B cell (primary cell): ENCODE data around the gene FSCB. TPM values are rescaled to one million over a fixed set of nuclear protein-coding genes. Genes with fewer than 3 reads are reported as not detected.

Experiments
- ATAC-seq: fragments of 200-7000 bp; cut with Tn5 transposase; one replicate; pipeline ENCODE4 v1.10.0; 2021; ENCODE audit warnings: low read depth, mild to moderate bottlenecking, moderate number of reproducible peaks, moderate library complexity
- CTCF ChIA-PET: fragments of 350-600 bp; sonication (Branson Sonifier 250); formaldehyde crosslinking; loops from one replicate; lab custom pipeline; 2021; ENCODE audit warnings: antibody characterized with exemption, inconsistent platforms; lab: Charles Lee
- POLR2A ChIA-PET: fragments of 350-600 bp; sonication (Branson Sonifier 250); formaldehyde crosslinking; loops from one replicate; lab custom pipeline; 2021; ENCODE audit warnings: antibody characterized with exemption; lab: Charles Lee
- DNase-seq: peaks from one replicate; pipeline ENCODE4 v3.0.0; 2013
- H2AFZ ChIP-seq: 2 replicates; pipeline ENCODE4 v1.6.1; 2012; ENCODE audit warnings: mild to moderate bottlenecking, low read depth, low read length; ENCODE audit not compliant: insufficient read depth, poor library complexity, severe bottlenecking
- H3K27ac ChIP-seq, 2 donors: 1 replicate in 1 of 2; 2 replicates in 1 of 2; pipeline ENCODE4 v1.5.1; 2012 to 2013; ENCODE audit warnings: low read length in 2 of 2, mild to moderate bottlenecking in 2 of 2, moderate library complexity in 1 of 2
- H3K27me3 ChIP-seq, 4 experiments: fragments of 200-600 bp in 1 of 4; sonication (generic) in 1 of 4; replicated peaks in 1 of 4; 1 replicate in 2 of 4; 2 replicates in 2 of 4; pipeline versions ENCODE4 v1.6.1 to v1.7.0; 2013 to 2016; ENCODE audit warnings: low read length in 3 of 4, mild to moderate bottlenecking in 2 of 4, mixed read lengths in 1 of 4, moderate library complexity in 1 of 4; ENCODE audit not compliant: insufficient read depth in 4 of 4, control insufficient read depth in 3 of 4; ENCODE audit errors: control extremely low read depth in 1 of 4
- H3K36me3 ChIP-seq, 2 experiments: replicated peaks in 1 of 2; 1 replicate in 1 of 2; 2 replicates in 1 of 2; pipeline versions ENCODE4 v1.6.1 to v1.7.1; 2013; ENCODE audit warnings: low read length in 1 of 2; ENCODE audit not compliant: insufficient read depth in 2 of 2, control insufficient read depth in 1 of 2; ENCODE audit errors: control extremely low read depth in 1 of 2, extremely low read depth in 1 of 2
- H3K4me1 ChIP-seq, 2 donors: fragments of 200-600 bp in 1 of 2; sonication (generic) in 1 of 2; 1 replicate in 1 of 2; 2 replicates in 1 of 2; pipeline versions ENCODE4 v1.5.1 to v1.6.1; 2013 to 2017; ENCODE audit warnings: low read length in 2 of 2; ENCODE audit not compliant: control insufficient read depth in 2 of 2, insufficient read depth in 2 of 2
- H3K4me2 ChIP-seq: replicated peaks from 2 replicates; pipeline ENCODE3; 2012; ENCODE audit warnings: mild to moderate bottlenecking, low read depth, low read length; ENCODE audit not compliant: poor library complexity, severe bottlenecking
- H3K4me3 ChIP-seq, 5 experiments: fragments of 200-600 bp in 1 of 5; sonication (generic) in 1 of 5; 1 replicate in 3 of 5; 2 replicates in 2 of 5; pipeline versions ENCODE4 v1.5.1 to v1.7.0; 2011 to 2016; ENCODE audit warnings: low read length in 4 of 5, mild to moderate bottlenecking in 4 of 5, low read depth in 2 of 5, control low read depth in 1 of 5, moderate library complexity in 1 of 5; ENCODE audit not compliant: insufficient read depth in 1 of 5; ENCODE audit errors: control extremely low read depth in 1 of 5, extremely low read depth in 1 of 5
- H3K79me2 ChIP-seq: fragments of 200-600 bp; sonication (generic); one replicate; pipeline ENCODE4 v1.6.0; 2016; ENCODE audit warnings: low read length; ENCODE audit not compliant: control insufficient read depth, insufficient read depth
- H3K9ac ChIP-seq: fragments of 200-600 bp; sonication (generic); 2 replicates; pipeline ENCODE4 v1.6.1; 2017; ENCODE audit warnings: mild to moderate bottlenecking, low read length, moderate library complexity
- H3K9me3 ChIP-seq, 3 donors: one replicate each; pipeline versions ENCODE4 v1.6.1 to v1.7.1; 2013; ENCODE audit warnings: low read length in 2 of 3; ENCODE audit not compliant: control insufficient read depth in 2 of 3, insufficient read depth in 1 of 3; ENCODE audit errors: control extremely low read depth in 1 of 3
- H4K20me1 ChIP-seq: 2 replicates; pipeline ENCODE4 v1.6.0; 2012; ENCODE audit warnings: mild to moderate bottlenecking, low read length; ENCODE audit not compliant: insufficient read depth, control insufficient read depth, poor library complexity, severe bottlenecking
- H3K27ac Mint-ChIP-seq: one replicate; pipeline ENCODE4 v1.8.0; 2021; ENCODE audit warnings: mixed read lengths
- H3K27me3 Mint-ChIP-seq: one replicate; pipeline ENCODE4 v1.8.0; 2021; ENCODE audit warnings: mixed read lengths
- H3K4me1 Mint-ChIP-seq: one replicate; pipeline ENCODE4 v1.8.0; 2021; ENCODE audit warnings: mixed read lengths
- H3K4me3 Mint-ChIP-seq: one replicate; pipeline ENCODE4 v1.8.0; 2021; ENCODE audit warnings: mixed read lengths
- H3K9me3 Mint-ChIP-seq: one replicate; pipeline ENCODE4 v1.8.0; 2022; ENCODE audit warnings: mixed read lengths; ENCODE audit not compliant: insufficient read depth
- EZH2 ChIP-seq: IDR thresholded peaks from 2 replicates; pipeline ENCODE4 v1.6.1; 2012; ENCODE audit warnings: borderline replicate concordance, low read depth, mild to moderate bottlenecking, moderate library complexity, low read length; ENCODE audit not compliant: insufficient read depth, poor library complexity, severe bottlenecking
- WGBS: methylation state at CpG from one replicate; pipeline ENCODE4 v1.1.5; 2013; ENCODE audit warnings: missing lambda C conversion rate; ENCODE audit not compliant: insufficient coverage; 5-methylcytosine and 5-hydroxymethylcytosine counted together
- intact Hi-C: fragments of 100-400 bp; cut with micrococcal nuclease; formaldehyde crosslinking; loops from one replicate; pipeline ENCODE4 v1.10.0; 2022
- polyA plus RNA-seq: library from polyadenylated mRNA; depleted of rRNA; stranded (reverse); fragments of >200 nt; gene quantifications from 2 replicates; pipeline ENCODE4 v1.2.3, GENCODE V29; 2012
- total RNA-seq, 2 donors: library from RNA; stranded (reverse); fragments of 120-200 nt in 1 of 2; gene quantifications; 1 replicate in 1 of 2; 2 replicates in 1 of 2; pipeline versions ENCODE4 v1.2.3 to v1.2.4, GENCODE V29; 2013 to 2022
- TF ChIP-seq, protein P1 (sequence below): fragments of 200-600 bp; IDR thresholded peaks from one replicate; pipeline ENCODE4 v1.8.0; 2022; ENCODE audit warnings: antibody characterized with exemption, mild to moderate bottlenecking

Gene FSCB
- total and polyA plus RNA-seq, 2 donors (not counting 1 experiment from before 2014, with no cell fraction given) = not detected

DNA sequence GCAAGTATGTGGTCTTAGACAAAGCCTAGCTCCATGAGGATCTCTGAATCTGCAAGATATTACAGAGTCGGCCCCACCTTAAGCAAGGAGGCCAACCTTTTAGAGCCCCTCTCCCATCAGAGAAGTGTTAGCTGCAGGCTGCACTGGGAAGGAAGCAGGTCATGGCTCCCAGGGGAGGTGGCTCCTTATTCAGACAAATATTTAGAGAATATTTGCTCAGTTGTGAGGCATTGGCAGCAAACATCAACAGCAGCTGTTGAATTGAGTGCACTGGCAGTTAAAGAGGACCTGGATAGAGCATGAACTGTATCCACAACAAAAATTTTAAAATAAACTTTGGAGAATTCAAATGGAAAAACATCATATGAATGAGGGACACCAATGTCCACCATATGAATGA, 44.7 kb downstream of the FSCB start:
- no peaks in the 10 kb centered on the region for H3K4me1 ChIP-seq

DNA sequence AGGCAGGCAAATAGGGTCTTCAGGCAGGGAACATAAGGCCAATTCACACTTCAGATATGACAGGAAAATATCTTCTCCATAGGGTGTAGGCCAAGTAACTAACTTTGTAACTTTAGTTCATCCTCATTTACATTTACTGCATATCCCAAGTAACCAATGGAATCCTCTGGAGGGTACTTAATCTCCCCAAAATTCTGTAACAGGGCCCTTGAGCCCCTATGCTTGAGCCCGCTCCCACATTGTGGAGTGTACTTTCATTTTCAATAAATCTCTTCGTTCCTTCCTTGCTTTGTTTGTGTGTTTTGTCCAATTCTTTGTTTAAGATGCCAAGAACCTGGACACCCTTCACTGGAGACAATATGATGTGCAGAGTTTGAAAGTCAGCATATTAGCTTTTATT, 45.3 kb downstream of the FSCB start:
- intact Hi-C loops = no loop called here
- Histone ChIP-seq H3K4me1 (no peaks in the 10 kb centered on the region), H3K79me2 (no peaks in the 10 kb centered on the region), H3K9ac (no peak overlapping the region), H3K4me2 (no peak overlapping the region), H3K27me3 (no peaks in the 10 kb centered on the region), H3K4me3 (no peak overlapping the region), H3K27ac (no peak overlapping the region), H3K36me3 (no peaks in the 10 kb centered on the region), H2AFZ (no peak overlapping the region), H3K9me3 (peaks cover 0 to 1% (median 0%) of the 10 kb centered on the region in 3 donors), H4K20me1 (no peaks in the 10 kb centered on the region)
- ChIA-PET POLR2A (no interaction called here), CTCF (no interaction called here)
- Mint-ChIP-seq H3K4me1 (no peaks in the 10 kb centered on the region), H3K9me3 (no peaks in the 10 kb centered on the region), H3K4me3 (no peak overlapping the region), H3K27me3 (no peaks in the 10 kb centered on the region), H3K27ac (no peak overlapping the region)
- ATAC-seq (no peak), DNase-seq (no peak)
- TF ChIP-seq EZH2 = no peak
- TF ChIP-seq, protein P1, sequence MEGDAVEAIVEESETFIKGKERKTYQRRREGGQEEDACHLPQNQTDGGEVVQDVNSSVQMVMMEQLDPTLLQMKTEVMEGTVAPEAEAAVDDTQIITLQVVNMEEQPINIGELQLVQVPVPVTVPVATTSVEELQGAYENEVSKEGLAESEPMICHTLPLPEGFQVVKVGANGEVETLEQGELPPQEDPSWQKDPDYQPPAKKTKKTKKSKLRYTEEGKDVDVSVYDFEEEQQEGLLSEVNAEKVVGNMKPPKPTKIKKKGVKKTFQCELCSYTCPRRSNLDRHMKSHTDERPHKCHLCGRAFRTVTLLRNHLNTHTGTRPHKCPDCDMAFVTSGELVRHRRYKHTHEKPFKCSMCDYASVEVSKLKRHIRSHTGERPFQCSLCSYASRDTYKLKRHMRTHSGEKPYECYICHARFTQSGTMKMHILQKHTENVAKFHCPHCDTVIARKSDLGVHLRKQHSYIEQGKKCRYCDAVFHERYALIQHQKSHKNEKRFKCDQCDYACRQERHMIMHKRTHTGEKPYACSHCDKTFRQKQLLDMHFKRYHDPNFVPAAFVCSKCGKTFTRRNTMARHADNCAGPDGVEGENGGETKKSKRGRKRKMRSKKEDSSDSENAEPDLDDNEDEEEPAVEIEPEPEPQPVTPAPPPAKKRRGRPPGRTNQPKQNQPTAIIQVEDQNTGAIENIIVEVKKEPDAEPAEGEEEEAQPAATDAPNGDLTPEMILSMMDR = no peak
- no CpG with 5 or more reads among the region's 2 CpGs for WGBS

More for the DNA sequence above, 44.7 kb downstream of the FSCB start:
- Histone ChIP-seq H3K36me3 (no peaks in the 10 kb centered on the region), H4K20me1 (no peaks in the 10 kb centered on the region), H3K27me3 (no peaks in the 10 kb centered on the region), H2AFZ (no peak overlapping the region), H3K4me2 (no peak overlapping the region), H3K27ac (no peak overlapping the region), H3K79me2 (no peaks in the 10 kb centered on the region), H3K9ac (no peak overlapping the region), H3K9me3 (peaks cover 0 to 1% (median 0%) of the 10 kb centered on the region in 3 donors), H3K4me3 (no peak overlapping the region)
- H3K27me3 Mint-ChIP-seq = no peaks in the 10 kb centered on the region
- H3K9me3 Mint-ChIP-seq = no peaks in the 10 kb centered on the region
- no peak overlapping the region for H3K4me3 Mint-ChIP-seq
- ChIA-PET CTCF (no interaction called here), POLR2A (no interaction called here)
- TF ChIP-seq, protein P1 = no peak
- DNase-seq (no peak), ATAC-seq (no peak)
- no peak overlapping the region for H3K27ac Mint-ChIP-seq
- no CpG with 5 or more reads among the region's 1 CpG for WGBS
- no peaks in the 10 kb centered on the region for H3K4me1 Mint-ChIP-seq
- intact Hi-C loops = no loop called here
